ENCODE results near the gene IGSF11. TPM values are rescaled to one million over a fixed set of nuclear protein-coding genes. Genes with fewer than 3 reads are reported as not detected.

IGSF11 gene
- total RNA-seq, 6 experiments from 2014 or later = not detected

- DNase-seq = no peak
- H3K4me1 Mint-ChIP-seq (ENCODE audit: low read depth) = no peaks in the 10 kb centered on the region
Observed at GRCh38 chr3:118960876-118961450, 73.7 kb downstream of the IGSF11 start.

GRCh38 chr3:118955914-118956556 lies 78.6 kb downstream of the IGSF11 start:
- Mint-ChIP-seq H3K9me3 (no peaks in the 10 kb centered on the region), H3K27ac (no peak overlapping the region), H3K36me3 (ENCODE audit: low read depth) (no peaks in the 10 kb centered on the region), H3K4me1 (ENCODE audit: low read depth) (no peaks in the 10 kb centered on the region), H3K27me3 (ENCODE audit: insufficient read depth) (no peaks in the 10 kb centered on the region), H3K4me3 (no peak overlapping the region)
- no peak for DNase-seq
- TF ChIP-seq CTCF (IDR thresholded peaks at IDR 0.05) = no peak

More at GRCh38 chr3:118960876-118961450, 73.7 kb downstream of the IGSF11 start:
- H3K36me3 Mint-ChIP-seq (ENCODE audit: low read depth) = no peaks in the 10 kb centered on the region
- no peaks in the 10 kb centered on the region for H3K27me3 Mint-ChIP-seq (ENCODE audit: insufficient read depth)
- no peak for TF ChIP-seq CTCF (IDR thresholded peaks at IDR 0.05)
- no peak overlapping the region for H3K4me3 Mint-ChIP-seq
- H3K9me3 Mint-ChIP-seq = no peaks in the 10 kb centered on the region
- H3K27ac Mint-ChIP-seq = no peak overlapping the region

DNA sequence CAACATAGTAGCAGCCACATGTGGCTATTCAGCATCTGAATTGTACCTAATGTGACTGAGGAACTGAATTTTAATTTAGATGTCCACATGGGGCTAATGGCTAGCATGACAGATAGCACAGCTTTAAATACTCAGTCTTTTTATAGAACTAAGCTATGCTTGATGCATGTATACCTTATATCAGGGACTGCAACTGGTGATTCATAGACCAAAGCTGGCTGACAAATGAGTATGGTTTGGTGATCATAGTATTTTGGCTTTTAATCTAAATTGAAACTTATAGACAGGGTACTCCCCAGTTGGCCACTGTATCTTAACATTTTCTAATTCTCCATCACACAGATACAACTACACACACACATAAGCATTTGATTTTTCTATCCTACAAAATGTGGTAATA lies 83.6 kb downstream of the IGSF11 start:
- no peak for DNase-seq
- Mint-ChIP-seq H3K36me3 (ENCODE audit: low read depth) (no peaks in the 10 kb centered on the region), H3K4me3 (no peak overlapping the region), H3K4me1 (ENCODE audit: low read depth) (no peaks in the 10 kb centered on the region), H3K9me3 (no peaks in the 10 kb centered on the region), H3K27ac (no peak overlapping the region), H3K27me3 (ENCODE audit: insufficient read depth) (no peaks in the 10 kb centered on the region)
- TF ChIP-seq CTCF (IDR thresholded peaks at IDR 0.05) = no peak

GRCh38 chr3:118949113-118949760 lies 85.4 kb downstream of the IGSF11 start:
- DNase-seq = no peak
- no peaks in the 10 kb centered on the region for H3K36me3 Mint-ChIP-seq (ENCODE audit: low read depth)
- H3K4me3 Mint-ChIP-seq = no peak overlapping the region
- H3K27ac Mint-ChIP-seq = no peak overlapping the region
- no peaks in the 10 kb centered on the region; the same call in 1 of the 2 replicates for H3K27me3 Mint-ChIP-seq (ENCODE audit: insufficient read depth)
- H3K4me1 Mint-ChIP-seq (ENCODE audit: low read depth) = no peaks in the 10 kb centered on the region
- H3K9me3 Mint-ChIP-seq = no peaks in the 10 kb centered on the region
- no peak for TF ChIP-seq CTCF (IDR thresholded peaks at IDR 0.05)

DNA sequence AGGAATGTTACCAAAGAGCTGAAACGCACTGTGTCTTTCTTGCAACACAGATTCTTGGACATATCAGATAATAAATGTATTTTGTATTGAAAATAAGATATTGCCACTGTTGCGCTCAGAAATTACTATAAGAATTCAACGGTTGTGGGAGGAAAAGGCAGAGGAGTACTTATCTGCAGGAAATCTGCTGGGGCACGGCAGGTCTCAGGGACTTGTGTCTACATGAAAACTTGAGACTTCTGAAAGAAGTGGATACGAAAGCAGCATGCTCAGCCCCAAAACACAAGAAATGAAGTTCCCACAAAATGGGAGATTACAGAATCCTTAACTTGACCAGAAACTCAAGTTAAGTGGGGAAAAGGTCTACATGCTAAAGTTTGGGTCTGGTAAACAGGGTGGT lies 86.5 kb downstream of the IGSF11 start:
- no peak for DNase-seq
- H3K36me3 Mint-ChIP-seq (ENCODE audit: low read depth) = no peaks in the 10 kb centered on the region
- no peak overlapping the region for H3K4me3 Mint-ChIP-seq
- no peaks in the 10 kb centered on the region for H3K4me1 Mint-ChIP-seq (ENCODE audit: low read depth)
- no peaks in the 10 kb centered on the region for H3K9me3 Mint-ChIP-seq
- H3K27me3 Mint-ChIP-seq (ENCODE audit: insufficient read depth) = peaks cover 1% of the 10 kb centered on the region; the same call in 1 of the 2 replicates
- TF ChIP-seq CTCF (IDR thresholded peaks at IDR 0.05) = no peak
- no peak overlapping the region for H3K27ac Mint-ChIP-seq
